Spleen (tissue), 11 donors: Measurements from ENCODE around the gene STAT6. TPM values are rescaled to one million over a fixed set of nuclear protein-coding genes. Genes with fewer than 3 reads are reported as not detected.
"Not testable (repeated sequence)": the region's sequence is repeated elsewhere in the genome, so short reads cannot be mapped to it uniquely, and the experiment has no call there.

ENCODE experiments used
- DNase-seq: peaks from one replicate; pipeline ENCODE4 v3.0.0-alpha.2; 2020
- H3K27ac ChIP-seq, 8 donors: fragments of 200-600 bp; sonication (generic) in 7 of 8; 1 replicate in 4 of 8; 2 replicates in 4 of 8; pipeline versions ENCODE4 v1.5.0 to v1.8.0; 2016 to 2021; ENCODE audit warnings: inconsistent platforms in 4 of 8, mild to moderate bottlenecking in 4 of 8, moderate library complexity in 1 of 8
- H3K27me3 ChIP-seq, 7 donors: fragments of 200-600 bp; sonication (generic) in 6 of 7; replicated peaks in 1 of 7; 1 replicate in 4 of 7; 2 replicates in 3 of 7; pipeline versions ENCODE4 v1.5.0 to v1.8.0; 2016 to 2021; ENCODE audit warnings: inconsistent platforms in 3 of 7, mild to moderate bottlenecking in 1 of 7
- H3K36me3 ChIP-seq, 6 donors: fragments of 200-600 bp; sonication (generic) in 5 of 6; 1 replicate in 4 of 6; 2 replicates in 2 of 6; pipeline versions ENCODE4 v1.5.0 to v1.8.0; 2016 to 2021; ENCODE audit warnings: inconsistent platforms in 2 of 6
- H3K4me1 ChIP-seq, 6 donors: fragments of 200-600 bp; sonication (generic) in 5 of 6; 1 replicate in 3 of 6; 2 replicates in 3 of 6; pipeline versions ENCODE4 v1.5.0 to v1.8.0; 2016 to 2021; ENCODE audit warnings: inconsistent platforms in 3 of 6
- H3K4me3 ChIP-seq, 8 donors: fragments of 200-600 bp; sonication (generic) in 7 of 8; 1 replicate in 4 of 8; 2 replicates in 4 of 8; pipeline versions ENCODE4 v1.5.0 to v1.8.0; 2016 to 2021; ENCODE audit warnings: inconsistent platforms in 4 of 8, mild to moderate bottlenecking in 4 of 8, moderate library complexity in 2 of 8
- H3K9me3 ChIP-seq, 8 donors: fragments of 200-600 bp; sonication (generic) in 7 of 8; 1 replicate in 4 of 8; 2 replicates in 4 of 8; pipeline versions ENCODE4 v1.5.0 to v1.8.0; 2016 to 2021; ENCODE audit warnings: inconsistent platforms in 4 of 8
- POLR2A ChIP-seq, 3 donors: fragments of 450-650 bp; IDR thresholded peaks; one replicate each; pipeline ENCODE4 v1.5.1; 2017; ENCODE audit warnings: antibody characterized with exemption in 3 of 3, mild to moderate bottlenecking in 1 of 3
- POLR2AphosphoS5 ChIP-seq, 3 donors: sonication (generic); formaldehyde crosslinking; IDR thresholded peaks; one replicate each; pipeline ENCODE4 v1.5.1; 2017; ENCODE audit warnings: antibody characterized with exemption in 3 of 3
- WGBS, 5 donors: extraction: QIAGEN DNeasy Blood & Tissue Kit in 3 of 5; methylation state at CpG; one replicate each; pipeline versions ENCODE4 v1.1.5 to v1.1.7; 2013 to 2018; 5-methylcytosine and 5-hydroxymethylcytosine counted together
- intact Hi-C: fragments of 100-400 bp; cut with DNase I; formaldehyde crosslinking; loops from one replicate; pipeline ENCODE4 v1.15.0; 2023; ENCODE audit warnings: low total_unique reads
- polyA plus RNA-seq, 3 donors: library from polyadenylated mRNA; stranded (reverse); fragments of 200-250 nt; gene quantifications; one replicate each; pipeline ENCODE4 v1.2.1, GENCODE V29; 2013
- total RNA-seq, 7 donors: library from RNA; depleted of rRNA in 3 of 7; stranded (reverse); fragments of >200 nt in 3 of 7; fragmentation: NEBNext Ultra II Directional in 4 of 7; extraction: Animal tissue kit (Norgen Biotek cat#: 25700) in 4 of 7; gene quantifications; one replicate each; pipeline versions ENCODE4 v1.1.0 to v1.2.1, GENCODE V29; 2016 to 2021
- TF ChIP-seq, protein P1 (sequence below), 11 experiments: fragments of 200-600 bp in 7 of 11; fragments of 450-650 bp in 4 of 11; sonication (generic) in 4 of 11; IDR thresholded peaks in 8 of 11; conservative IDR thresholded peaks in 3 of 11; 1 replicate in 7 of 11; 2 replicates in 4 of 11; pipeline versions ENCODE4 v1.4.0 to v1.8.0; 2016 to 2021; ENCODE audit warnings: antibody characterized with exemption in 11 of 11, inconsistent platforms in 4 of 11, mild to moderate bottlenecking in 1 of 11
- donor health status: healthy with polysubstance abuse.
- donor health status: DM: no; HTN: no; CAD: no; lungs with moderate emphysema.
- donor health status: DM: no; HTN: no; CAD: no.
- donor health status: Bipolar disorder and iron deficiency.
- donor health status: healthy.
- donor health status: DM: no; HTN: no; CAD: no.
- donor health status: DM: yes; HTN: yes; CAD: no.

STAT6 gene
- total and polyA plus RNA-seq, 10 donors, result 140 to 336 (median 276) TPM

DNA sequence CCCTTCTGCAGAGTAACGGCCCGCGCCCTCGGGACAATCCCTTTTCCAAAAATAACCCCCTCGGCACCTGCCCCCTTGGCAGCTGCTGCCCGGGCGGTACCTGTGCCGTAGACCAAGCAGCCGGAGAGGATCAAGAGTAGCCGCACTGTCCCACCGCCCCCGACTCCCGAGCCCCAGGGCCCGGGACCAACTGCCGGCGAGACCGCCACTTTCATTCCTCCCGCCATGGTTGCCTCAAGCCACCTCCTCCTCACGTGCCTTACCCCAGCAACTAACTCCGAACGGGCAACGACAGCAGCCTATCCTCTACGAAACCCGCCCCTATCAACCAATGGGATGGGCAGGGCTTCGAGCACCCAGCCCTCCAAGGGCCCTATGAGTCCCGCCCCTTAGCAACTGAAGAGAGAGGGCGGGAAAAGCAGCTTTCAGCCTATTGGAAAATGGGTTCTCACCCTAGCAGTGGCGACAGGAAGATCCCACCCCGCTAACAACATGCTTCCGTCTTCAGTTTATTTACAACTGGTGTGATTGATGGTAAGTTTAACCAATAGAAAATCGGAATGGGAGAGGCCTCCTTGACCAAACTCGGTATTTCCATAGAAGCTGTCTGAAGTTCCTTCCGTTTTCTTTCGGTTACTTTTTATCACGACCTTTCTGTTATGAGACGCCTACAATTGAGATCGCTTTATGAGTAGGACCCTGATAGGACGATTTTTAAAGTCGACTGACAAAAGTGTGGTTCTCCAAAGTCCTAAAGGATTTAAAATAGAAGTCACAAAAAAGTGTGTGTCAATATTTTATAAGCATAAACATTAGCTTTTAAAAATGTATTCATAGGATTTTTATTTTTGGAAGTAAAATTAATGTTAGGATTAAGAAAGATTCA, 32.4 kb downstream of the STAT6 start, which contains the start of gene NEMP1:
NEMP1 (minus strand) TSS at position 273 of the 886 bp plus-strand sequence; CDS start at position 227, 46 bp downstream.
- no peaks in the 10 kb centered on the region for H3K27me3 ChIP-seq
- peak; percentile 98 for DNase-seq
- peaks cover 12 to 39% (median 25%) of the 10 kb centered on the region in 6 donors for H3K4me1 ChIP-seq
- no peaks in the 10 kb centered on the region for H3K9me3 ChIP-seq
- no peak for TF ChIP-seq POLR2A (IDR thresholded peaks at IDR 0.05)
- TF ChIP-seq, protein P1, sequence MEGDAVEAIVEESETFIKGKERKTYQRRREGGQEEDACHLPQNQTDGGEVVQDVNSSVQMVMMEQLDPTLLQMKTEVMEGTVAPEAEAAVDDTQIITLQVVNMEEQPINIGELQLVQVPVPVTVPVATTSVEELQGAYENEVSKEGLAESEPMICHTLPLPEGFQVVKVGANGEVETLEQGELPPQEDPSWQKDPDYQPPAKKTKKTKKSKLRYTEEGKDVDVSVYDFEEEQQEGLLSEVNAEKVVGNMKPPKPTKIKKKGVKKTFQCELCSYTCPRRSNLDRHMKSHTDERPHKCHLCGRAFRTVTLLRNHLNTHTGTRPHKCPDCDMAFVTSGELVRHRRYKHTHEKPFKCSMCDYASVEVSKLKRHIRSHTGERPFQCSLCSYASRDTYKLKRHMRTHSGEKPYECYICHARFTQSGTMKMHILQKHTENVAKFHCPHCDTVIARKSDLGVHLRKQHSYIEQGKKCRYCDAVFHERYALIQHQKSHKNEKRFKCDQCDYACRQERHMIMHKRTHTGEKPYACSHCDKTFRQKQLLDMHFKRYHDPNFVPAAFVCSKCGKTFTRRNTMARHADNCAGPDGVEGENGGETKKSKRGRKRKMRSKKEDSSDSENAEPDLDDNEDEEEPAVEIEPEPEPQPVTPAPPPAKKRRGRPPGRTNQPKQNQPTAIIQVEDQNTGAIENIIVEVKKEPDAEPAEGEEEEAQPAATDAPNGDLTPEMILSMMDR (IDR thresholded peaks at IDR 0.05 in 8 of 11, conservative IDR thresholded peaks at IDR 0.05 in 3 of 11), result peak in 4 of 11 experiments; percentile 11 to 37 (median 28)
- peak; percentile 88 to 92 (median 89) for TF ChIP-seq POLR2AphosphoS5 (IDR thresholded peaks at IDR 0.05)
- 0 to 1% (median 0%) methylated on average over 29 to 39 of the region's 39 CpGs for WGBS, 5 donors
- H3K27ac ChIP-seq, result peak within 1 kb of the TSS; percentile 69 to 91 (median 88)
- H3K36me3 ChIP-seq, result peaks cover 0 to 10% (median 0%) of the 10 kb centered on the region in 6 donors
- intact Hi-C loops, result no loop called here
- H3K4me3 ChIP-seq, result peak within 1 kb of the TSS; percentile 75 to 97 (median 90)

DNA sequence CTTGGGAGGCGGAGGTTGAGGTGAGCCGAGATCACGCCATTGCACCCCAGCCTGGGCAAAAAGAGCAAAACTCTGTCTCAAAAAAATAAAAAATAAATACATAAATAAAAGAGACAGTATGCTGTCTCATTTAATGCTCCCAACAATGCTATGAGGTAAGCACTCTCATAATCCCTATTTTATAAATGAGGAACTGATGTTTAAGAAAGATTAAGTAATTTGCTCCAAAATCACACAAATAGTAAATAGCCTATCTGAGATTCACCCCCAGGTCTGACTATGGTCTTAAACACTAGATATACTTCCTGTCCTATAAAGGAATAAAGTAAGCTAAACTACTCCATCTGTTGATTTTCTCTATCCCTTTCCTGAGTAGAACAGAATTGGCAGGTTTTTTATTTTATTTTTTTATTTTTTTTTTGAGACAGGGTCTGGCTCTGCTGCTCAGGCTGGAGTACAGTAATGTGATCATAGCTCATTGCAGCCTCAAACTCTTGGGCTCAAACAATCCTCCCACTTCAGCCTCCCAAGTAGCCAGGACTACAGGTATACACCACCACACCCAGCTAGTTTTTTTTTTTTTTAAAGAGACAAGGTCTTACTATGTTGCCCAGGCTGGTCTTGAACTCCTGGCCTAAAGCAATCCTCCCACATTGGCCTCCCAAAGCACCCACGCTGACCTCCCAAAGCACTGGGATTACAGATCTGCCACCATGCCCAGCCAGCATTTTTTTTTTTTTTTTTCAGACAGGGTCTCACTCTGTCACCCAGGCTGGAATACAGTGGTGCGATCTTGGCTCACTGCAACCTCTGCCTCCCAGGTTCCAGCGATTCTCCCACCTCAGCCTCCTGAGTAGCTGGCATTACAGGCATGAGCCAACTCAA, 37.4 kb downstream of the STAT6 start:
- intact Hi-C loops, result not testable (repeated sequence)

DNA sequence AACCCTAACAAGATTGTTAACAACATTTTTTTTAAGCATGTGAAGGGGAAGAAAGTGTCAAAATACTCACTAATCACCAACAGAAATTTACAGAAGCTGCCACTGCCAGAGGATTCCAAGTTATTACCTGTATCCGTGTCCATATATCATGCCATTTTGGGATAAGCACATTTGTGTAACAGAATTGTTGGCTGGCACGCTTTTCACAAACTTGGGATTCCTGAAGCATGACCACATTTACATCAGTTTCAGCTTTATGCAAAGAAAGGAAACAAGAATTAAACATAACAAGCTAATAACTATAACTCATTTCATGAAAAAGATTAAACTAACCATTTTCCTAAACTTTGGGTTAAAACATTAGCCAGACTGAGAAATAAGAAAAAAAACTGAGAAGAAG, 38.5 kb downstream of the STAT6 start:
- 79 to 82% (median 82%) methylated on average over 2 of the region's 2 CpGs for WGBS, 5 donors
- TF ChIP-seq, protein P1 (IDR thresholded peaks at IDR 0.05 in 8 of 11, conservative IDR thresholded peaks at IDR 0.05 in 3 of 11), result no peak
- TF ChIP-seq POLR2AphosphoS5 (IDR thresholded peaks at IDR 0.05), result no peak
- TF ChIP-seq POLR2A (IDR thresholded peaks at IDR 0.05), result no peak
- H3K4me3 ChIP-seq, result no peak overlapping the region
- H3K27ac ChIP-seq, result no peak overlapping the region
- no peaks in the 10 kb centered on the region for H3K9me3 ChIP-seq
- intact Hi-C loops, result no loop called here
- DNase-seq, result no peak
- peaks cover 0 to 51% (median 22%) of the 10 kb centered on the region in 6 donors for H3K36me3 ChIP-seq
- H3K4me1 ChIP-seq, result peaks cover 15 to 64% (median 33%) of the 10 kb centered on the region in 6 donors
- H3K27me3 ChIP-seq, result no peaks in the 10 kb centered on the region

More for the DNA sequence above, 37.4 kb downstream of the STAT6 start:
- not testable (repeated sequence) for H3K4me3 ChIP-seq, DNase-seq, H3K9me3 ChIP-seq, H3K27me3 ChIP-seq
- peaks cover 0 to 40% (median 17%) of the 10 kb centered on the region in 6 donors for H3K36me3 ChIP-seq
- WGBS, 5 donors, result 94 to 98% (median 96%) methylated on average over 6 of the region's 6 CpGs
- H3K4me1 ChIP-seq, result peaks cover 19 to 69% (median 39%) of the 10 kb centered on the region in 6 donors
- H3K27ac ChIP-seq, result peak overlapping the region in 2 of 8 donors; percentile 16 to 23

DNA sequence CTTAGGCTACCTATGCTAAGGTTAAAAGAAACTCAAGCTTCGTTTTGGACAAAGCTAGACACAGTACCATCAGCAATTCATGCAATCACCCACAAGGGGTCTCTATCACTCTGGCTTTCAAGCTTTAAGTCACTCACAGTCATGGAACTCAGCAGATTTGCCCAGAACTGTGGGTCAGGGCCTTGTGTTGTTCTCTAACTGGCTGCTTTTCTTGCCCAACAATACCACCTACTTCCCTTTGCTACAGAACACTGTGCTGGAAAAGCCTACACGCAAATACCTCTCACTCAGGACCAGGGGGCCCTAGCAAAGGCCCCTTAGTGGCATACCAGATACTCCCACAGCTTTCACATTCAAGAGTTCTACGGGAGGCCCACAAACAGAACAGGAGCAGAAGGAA, 41.6 kb downstream of the STAT6 start:
- Histone ChIP-seq H3K27me3 (no peaks in the 10 kb centered on the region), H3K4me1 (peaks cover 11 to 52% (median 29%) of the 10 kb centered on the region in 6 donors), H3K36me3 (peaks cover 0 to 55% (median 25%) of the 10 kb centered on the region in 6 donors), H3K9me3 (no peaks in the 10 kb centered on the region), H3K27ac (peak overlapping the region; percentile 11 to 83 (median 76)), H3K4me3 (peak overlapping the region in 1 of 8 donors; percentile 4)
- TF ChIP-seq POLR2A (IDR thresholded peaks at IDR 0.05) (no peak), POLR2AphosphoS5 (IDR thresholded peaks at IDR 0.05) (peak in 1 of 3 donors; percentile 72)
- TF ChIP-seq, protein P1 (IDR thresholded peaks at IDR 0.05 in 8 of 11, conservative IDR thresholded peaks at IDR 0.05 in 3 of 11), result peak; percentile 73 to 97 (median 92)
- intact Hi-C loops, result loop anchor here (10.0 kb wide), 1 partner anchor 315 kb away; the partner anchor contains the start of gene PRIM1
- WGBS, 5 donors, result 16 to 27% (median 23%) methylated on average over 3 of the region's 3 CpGs
- DNase-seq, result no peak
